ENCODE measurements around the gene UBAC2. TPM values are rescaled to one million over a fixed set of nuclear protein-coding genes. Genes with fewer than 3 reads are reported as not detected.

UBAC2 gene
- polyA plus RNA-seq, 3 donors: 59.6 to 113 (median 96.7) TPM

DNA sequence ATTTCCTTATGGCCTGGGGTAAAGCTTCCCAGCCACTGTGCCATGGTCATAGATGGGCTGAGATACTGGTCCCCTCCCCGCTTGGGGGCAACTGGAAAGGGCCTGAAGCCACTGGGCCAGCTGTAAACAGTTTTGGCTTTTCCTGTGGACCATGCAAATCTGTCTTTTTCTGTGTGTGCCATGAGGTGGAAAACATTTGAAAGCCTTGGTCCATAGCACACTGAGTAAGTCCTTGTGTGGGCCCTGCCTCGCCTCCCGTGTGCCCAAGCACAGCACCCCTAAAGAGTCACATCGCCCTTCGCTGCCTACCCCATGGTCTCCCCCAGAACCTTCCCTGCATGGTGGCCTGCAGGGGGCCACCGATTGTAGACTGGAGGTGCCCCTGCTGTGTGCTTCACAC is 158.9 kb downstream of the UBAC2 start:
- peaks cover 19% of the 10 kb centered on the region for H3K79me2 ChIP-seq (ENCODE audit: insufficient read depth, low read length)
- peaks cover 0 to 2% (median 0%) of the 10 kb centered on the region in 7 donors for H3K9me3 Mint-ChIP-seq
- no peaks in the 10 kb centered on the region for H3K27me3 Mint-ChIP-seq (ENCODE audit: low read depth in 3 of 3)
- TF ChIP-seq, protein P1, sequence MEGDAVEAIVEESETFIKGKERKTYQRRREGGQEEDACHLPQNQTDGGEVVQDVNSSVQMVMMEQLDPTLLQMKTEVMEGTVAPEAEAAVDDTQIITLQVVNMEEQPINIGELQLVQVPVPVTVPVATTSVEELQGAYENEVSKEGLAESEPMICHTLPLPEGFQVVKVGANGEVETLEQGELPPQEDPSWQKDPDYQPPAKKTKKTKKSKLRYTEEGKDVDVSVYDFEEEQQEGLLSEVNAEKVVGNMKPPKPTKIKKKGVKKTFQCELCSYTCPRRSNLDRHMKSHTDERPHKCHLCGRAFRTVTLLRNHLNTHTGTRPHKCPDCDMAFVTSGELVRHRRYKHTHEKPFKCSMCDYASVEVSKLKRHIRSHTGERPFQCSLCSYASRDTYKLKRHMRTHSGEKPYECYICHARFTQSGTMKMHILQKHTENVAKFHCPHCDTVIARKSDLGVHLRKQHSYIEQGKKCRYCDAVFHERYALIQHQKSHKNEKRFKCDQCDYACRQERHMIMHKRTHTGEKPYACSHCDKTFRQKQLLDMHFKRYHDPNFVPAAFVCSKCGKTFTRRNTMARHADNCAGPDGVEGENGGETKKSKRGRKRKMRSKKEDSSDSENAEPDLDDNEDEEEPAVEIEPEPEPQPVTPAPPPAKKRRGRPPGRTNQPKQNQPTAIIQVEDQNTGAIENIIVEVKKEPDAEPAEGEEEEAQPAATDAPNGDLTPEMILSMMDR (IDR thresholded peaks at IDR 0.05): no peak
- H3K4me3 Mint-ChIP-seq: no peak overlapping the region
- no peak overlapping the region for H3K9ac ChIP-seq (ENCODE audit: insufficient read depth, low read length, poor library complexity, severe bottlenecking)
- peaks cover 43 to 76% of the 10 kb centered on the region in 2 donors for H3K36me3 ChIP-seq (replicated peaks in 1 of 2; ENCODE audit: control insufficient read depth in 1 of 2, insufficient read depth in 2 of 2, low read length in 2 of 2)
- no peak for DNase-seq
- H3K36me3 Mint-ChIP-seq: peaks cover 65 to 70% of the 10 kb centered on the region in 2 donors
- H3K27me3 ChIP-seq (ENCODE audit: control insufficient read depth in 2 of 2, insufficient read depth in 2 of 2, low read length in 2 of 2): no peaks in the 10 kb centered on the region
- no peak overlapping the region for H2AFZ ChIP-seq (ENCODE audit: insufficient read depth, low read depth, low read length, poor library complexity, severe bottlenecking)
- no peaks in the 10 kb centered on the region for H3K9me3 ChIP-seq (replicated peaks in 1 of 2; ENCODE audit: control insufficient read depth in 1 of 2, insufficient read depth in 1 of 2, low read length in 2 of 2)
- H3K4me2 ChIP-seq (replicated peaks; ENCODE audit: extremely low read depth, low read length, poor library complexity, severe bottlenecking): no peak overlapping the region
- peaks cover 34% of the 10 kb centered on the region for H3K4me1 Mint-ChIP-seq
- peak overlapping the region in 1 of 2 donors; percentile 34 for H3K27ac ChIP-seq (ENCODE audit: low read depth in 1 of 2, low read length in 2 of 2)
- intact Hi-C loops (cut with micrococcal nuclease): loop anchor here in 1 of 2 donors (5.0 kb wide), 1 partner anchor 37 kb away; no protein-coding TSS in a partner anchor
- no peak overlapping the region for H3K4me3 ChIP-seq (replicated peaks in 1 of 3; ENCODE audit: low read depth in 2 of 3, low read length in 3 of 3)
- WGBS (ENCODE audit: insufficient coverage): 91% methylated on average over 6 of the region's 6 CpGs
- no peaks in the 10 kb centered on the region for H4K20me1 ChIP-seq (ENCODE audit: insufficient read depth, low read length)
- H3K4me1 ChIP-seq (ENCODE audit: control insufficient read depth in 1 of 2, insufficient read depth in 2 of 2, low read length in 2 of 2): peaks cover 24 to 27% of the 10 kb centered on the region in 2 donors
- H3K27ac Mint-ChIP-seq: peak overlapping the region in 5 of 7 donors; percentile 4 to 91 (median 86)

DNA sequence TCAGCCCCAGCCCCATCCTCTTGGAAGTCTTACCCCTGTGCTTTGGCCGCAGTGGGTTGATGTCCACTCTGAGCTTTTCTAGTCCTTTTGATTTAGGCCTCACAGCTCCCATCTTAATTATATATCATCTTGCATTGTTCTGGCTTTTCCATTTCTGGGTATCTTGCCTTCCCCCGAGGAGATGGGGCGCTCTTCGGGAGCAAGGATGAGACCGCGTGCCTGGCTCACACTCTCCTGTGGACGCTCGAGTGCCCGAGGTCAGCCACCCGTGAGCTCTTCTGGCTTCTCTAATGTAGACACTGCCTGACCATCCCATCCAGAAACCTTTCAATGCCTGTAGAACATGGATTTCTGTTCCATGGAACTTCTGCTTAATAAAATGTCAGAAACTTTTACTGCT is 160.0 kb downstream of the UBAC2 start:
- no peak for DNase-seq
- Histone ChIP-seq H3K9ac (ENCODE audit: insufficient read depth, low read length, poor library complexity, severe bottlenecking) (no peak overlapping the region), H2AFZ (ENCODE audit: insufficient read depth, low read depth, low read length, poor library complexity, severe bottlenecking) (no peak overlapping the region), H3K4me1 (ENCODE audit: control insufficient read depth in 1 of 2, insufficient read depth in 2 of 2, low read length in 2 of 2) (peaks cover 13 to 15% of the 10 kb centered on the region in 2 donors), H4K20me1 (ENCODE audit: insufficient read depth, low read length) (no peaks in the 10 kb centered on the region), H3K4me2 (replicated peaks; ENCODE audit: extremely low read depth, low read length, poor library complexity, severe bottlenecking) (no peak overlapping the region), H3K4me3 (replicated peaks in 1 of 3; ENCODE audit: low read depth in 2 of 3, low read length in 3 of 3) (no peak overlapping the region), H3K27ac (ENCODE audit: low read depth in 1 of 2, low read length in 2 of 2) (no peak overlapping the region), H3K9me3 (replicated peaks in 1 of 2; ENCODE audit: control insufficient read depth in 1 of 2, insufficient read depth in 1 of 2, low read length in 2 of 2) (no peaks in the 10 kb centered on the region), H3K79me2 (ENCODE audit: insufficient read depth, low read length) (peaks cover 18% of the 10 kb centered on the region), H3K36me3 (replicated peaks in 1 of 2; ENCODE audit: control insufficient read depth in 1 of 2, insufficient read depth in 2 of 2, low read length in 2 of 2) (peaks cover 39 to 64% of the 10 kb centered on the region in 2 donors), H3K27me3 (ENCODE audit: control insufficient read depth in 2 of 2, insufficient read depth in 2 of 2, low read length in 2 of 2) (no peaks in the 10 kb centered on the region)
- Mint-ChIP-seq H3K4me3 (no peak overlapping the region), H3K27ac (peak overlapping the region in 5 of 7 donors; percentile 53 to 81 (median 79)), H3K27me3 (ENCODE audit: low read depth in 3 of 3) (no peaks in the 10 kb centered on the region), H3K9me3 (peaks cover 0 to 2% (median 0%) of the 10 kb centered on the region in 7 donors), H3K4me1 (peaks cover 24% of the 10 kb centered on the region), H3K36me3 (peaks cover 58 to 64% of the 10 kb centered on the region in 2 donors)
- intact Hi-C loops (cut with micrococcal nuclease): no loop called here
- WGBS (ENCODE audit: insufficient coverage): 94% methylated on average over 6 of the region's 10 CpGs
- TF ChIP-seq, protein P1 (IDR thresholded peaks at IDR 0.05): no peak

All from CD14-positive monocyte (primary cell).